ENCODE results near the gene PARP6. TPM values are rescaled to one million over a fixed set of nuclear protein-coding genes. Genes with fewer than 3 reads are reported as not detected.

The PARP6 gene
- total RNA-seq, 1 experiment from 2014 or later: 85.7 TPM

- ATAC-seq (no peak), DNase-seq (ENCODE audit: low read depth, low spot score) (no peak)
- Histone ChIP-seq H3K4me3 (ENCODE audit: low read depth in 2 of 2, low read length in 2 of 2) (no peak overlapping the region), H3K9me3 (ENCODE audit: control insufficient read depth, insufficient read depth, low read depth, low read length) (no peaks in the 10 kb centered on the region), H3K27ac (ENCODE audit: low read length) (no peak overlapping the region; the same call in 1 of the 2 replicates), H3K36me3 (ENCODE audit: control insufficient read depth, insufficient read depth, low read length) (peaks cover 60% of the 10 kb centered on the region), H3K4me1 (ENCODE audit: control insufficient read depth, insufficient read depth, low read length) (peaks cover 31% of the 10 kb centered on the region), H3K27me3 (ENCODE audit: control insufficient read depth, insufficient read depth, low read length) (no peaks in the 10 kb centered on the region)
- BruUV-seq (replicated peaks): no TSS peak
- TF ChIP-seq SIN3A (IDR thresholded peaks at IDR 0.05; ENCODE audit: borderline replicate concordance, insufficient read depth, low read depth, low read length) (no peak), CTCF (IDR thresholded peaks at IDR 0.05) (no peak), REST (IDR thresholded peaks at IDR 0.05; ENCODE audit: insufficient read depth in 1 of 2, low read depth in 2 of 2, low read length in 1 of 2) (no peak), POLR2AphosphoS5 (IDR thresholded peaks at IDR 0.05; ENCODE audit: low read depth, low read length) (no peak), TCF7L2 (IDR thresholded peaks at IDR 0.05; ENCODE audit: low read depth, low read length) (no peak)
- POLR2A ChIA-PET: interaction anchor here (0.5 kb wide), 1 partner anchor 28 kb away, joined by 5 read pairs; no protein-coding TSS in a partner anchor
- intact Hi-C loops (cut with micrococcal nuclease; ENCODE audit: unreplicated experiment) (no loop called here), in situ Hi-C loops (cut with HindIII; ENCODE audit: low pct_unique_long_range_greater_than_20kb, low sequenced_read_pairs) (no loop called here)
- CTCF ChIA-PET: no interaction called here
Measured at GRCh38 chr15:72202302-72202701, 70.1 kb downstream of the PARP6 start.

- intact Hi-C loops (cut with micrococcal nuclease; ENCODE audit: unreplicated experiment): no loop called here
- H3K36me3 ChIP-seq (ENCODE audit: control insufficient read depth, insufficient read depth, low read length): peaks cover 52% of the 10 kb centered on the region
- in situ Hi-C loops (cut with HindIII; ENCODE audit: low pct_unique_long_range_greater_than_20kb, low sequenced_read_pairs): no loop called here
- ChIA-PET CTCF (interaction anchor here (1.0 kb wide), 2 partner anchors 9 to 25 kb away, joined by 3 to 4 read pairs; no protein-coding TSS in a partner anchor), POLR2A (interaction anchor here (1.2 kb wide), 1 partner anchor 26 kb away, joined by 9 read pairs; no protein-coding TSS in a partner anchor)
- TF ChIP-seq TCF7L2 (IDR thresholded peaks at IDR 0.05; ENCODE audit: low read depth, low read length): no peak
- TF ChIP-seq POLR2AphosphoS5 (IDR thresholded peaks at IDR 0.05; ENCODE audit: low read depth, low read length): 0 out of 2 replicates have a peak, but pooled peaks have one; percentile 14
- H3K27me3 ChIP-seq (ENCODE audit: control insufficient read depth, insufficient read depth, low read length): no peaks in the 10 kb centered on the region
- no peak overlapping the region for H3K4me3 ChIP-seq (ENCODE audit: low read depth in 2 of 2, low read length in 2 of 2)
- ATAC-seq (no peak), DNase-seq (ENCODE audit: low read depth, low spot score) (no peak)
- peak overlapping the region; percentile 42; the same call in 1 of the 2 replicates for H3K27ac ChIP-seq (ENCODE audit: low read length)
- H3K9me3 ChIP-seq (ENCODE audit: control insufficient read depth, insufficient read depth, low read depth, low read length): no peaks in the 10 kb centered on the region
- no TSS peak for BruUV-seq (replicated peaks)
- peaks cover 31% of the 10 kb centered on the region for H3K4me1 ChIP-seq (ENCODE audit: control insufficient read depth, insufficient read depth, low read length)
Measured at GRCh38 chr15:72201391-72201921, 70.9 kb downstream of the PARP6 start.
